Loucy (cell line): Measurements from ENCODE around the gene CCDC85B.

Source experiments
- CTCF ChIP-seq: fragments of 200-600 bp; sonication (generic); conservative IDR thresholded peaks from 2 replicates; pipeline ENCODE4 v1.5.1; 2014; ENCODE audit warnings: mild to moderate bottlenecking, antibody characterized with exemption, low read length
- EZH2phosphoT487 ChIP-seq: fragments of 200-600 bp; IDR thresholded peaks from 2 replicates; pipeline ENCODE4 v1.6.1; 2018; ENCODE audit warnings: antibody characterized with exemption, mild to moderate bottlenecking, moderate library complexity, borderline replicate concordance

- TF ChIP-seq CTCF (no peak), EZH2phosphoT487 (no peak)
Observed at GRCh38 chr11:65859812-65860277, 30.6 kb upstream of the CCDC85B start.
